ENCODE data around the gene PPFIBP1. TPM values are rescaled to one million over a fixed set of nuclear protein-coding genes. Genes with fewer than 3 reads are reported as not detected.

The PPFIBP1 gene
- total RNA-seq, 3 donors from 2014 or later (not counting 1 experiment from before 2014, with no cell fraction given): 0.73 to 1.6 (median 1.4) TPM

DNA sequence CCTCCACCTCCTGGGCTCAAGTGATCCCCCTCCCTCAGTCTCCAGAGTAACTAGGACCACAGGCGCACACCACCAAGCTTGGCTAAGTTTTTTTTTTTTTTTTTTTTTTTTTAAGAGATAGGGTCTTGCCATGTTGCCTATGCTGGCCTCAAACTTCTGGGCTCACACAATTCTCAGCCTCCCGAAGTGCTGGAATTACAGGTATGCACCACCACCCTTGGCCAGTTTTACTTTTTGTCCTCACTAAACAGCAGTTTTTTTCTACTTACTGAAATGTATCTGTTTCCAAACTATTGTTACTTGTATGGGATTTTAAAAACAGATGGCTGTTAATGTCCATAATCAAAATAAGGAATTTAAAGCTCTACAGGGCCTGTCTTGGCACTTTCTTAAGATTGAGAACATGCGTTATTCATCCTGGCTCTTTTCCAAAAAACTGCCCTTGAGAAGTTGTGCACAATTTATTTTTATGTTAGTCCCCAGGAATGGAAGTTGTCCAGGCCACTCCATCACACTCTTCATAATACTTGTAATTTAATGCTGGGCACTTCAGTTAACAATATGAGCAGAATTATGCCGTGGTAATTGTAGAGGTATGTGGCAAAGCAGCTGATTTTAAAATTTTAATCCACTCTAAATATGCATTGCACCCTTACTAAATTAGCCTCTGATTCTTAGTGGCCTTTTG lies 120.3 kb downstream of the PPFIBP1 start:
- no peak overlapping the region for H3K27ac ChIP-seq (ENCODE audit: low read length)
- no peaks in the 10 kb centered on the region for H3K4me1 Mint-ChIP-seq
- TF ChIP-seq, protein P1, sequence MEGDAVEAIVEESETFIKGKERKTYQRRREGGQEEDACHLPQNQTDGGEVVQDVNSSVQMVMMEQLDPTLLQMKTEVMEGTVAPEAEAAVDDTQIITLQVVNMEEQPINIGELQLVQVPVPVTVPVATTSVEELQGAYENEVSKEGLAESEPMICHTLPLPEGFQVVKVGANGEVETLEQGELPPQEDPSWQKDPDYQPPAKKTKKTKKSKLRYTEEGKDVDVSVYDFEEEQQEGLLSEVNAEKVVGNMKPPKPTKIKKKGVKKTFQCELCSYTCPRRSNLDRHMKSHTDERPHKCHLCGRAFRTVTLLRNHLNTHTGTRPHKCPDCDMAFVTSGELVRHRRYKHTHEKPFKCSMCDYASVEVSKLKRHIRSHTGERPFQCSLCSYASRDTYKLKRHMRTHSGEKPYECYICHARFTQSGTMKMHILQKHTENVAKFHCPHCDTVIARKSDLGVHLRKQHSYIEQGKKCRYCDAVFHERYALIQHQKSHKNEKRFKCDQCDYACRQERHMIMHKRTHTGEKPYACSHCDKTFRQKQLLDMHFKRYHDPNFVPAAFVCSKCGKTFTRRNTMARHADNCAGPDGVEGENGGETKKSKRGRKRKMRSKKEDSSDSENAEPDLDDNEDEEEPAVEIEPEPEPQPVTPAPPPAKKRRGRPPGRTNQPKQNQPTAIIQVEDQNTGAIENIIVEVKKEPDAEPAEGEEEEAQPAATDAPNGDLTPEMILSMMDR (IDR thresholded peaks at IDR 0.05): no peak
- no peaks in the 10 kb centered on the region for H3K36me3 ChIP-seq (ENCODE audit: control insufficient read depth, insufficient read depth, low read length)
- DNase-seq (no peak), ATAC-seq (no peak)
- no peak overlapping the region for H3K4me3 ChIP-seq (ENCODE audit: low read length)
- H3K27me3 ChIP-seq (ENCODE audit: control insufficient read depth, insufficient read depth, low read length): no peaks in the 10 kb centered on the region
- no peaks in the 10 kb centered on the region for H3K4me1 ChIP-seq (ENCODE audit: control insufficient read depth, insufficient read depth, low read length)
- no peaks in the 10 kb centered on the region for H3K9me3 ChIP-seq (ENCODE audit: control insufficient read depth, insufficient read depth, low read length)
- intact Hi-C loops (cut with micrococcal nuclease): no loop called here
- no peak overlapping the region for H3K27ac Mint-ChIP-seq
- no peaks in the 10 kb centered on the region for H3K36me3 Mint-ChIP-seq
- H3K4me3 Mint-ChIP-seq: no peak overlapping the region
- 100% methylated on average over 2 of the region's 4 CpGs for WGBS (ENCODE audit: insufficient coverage)
- H3K9me3 Mint-ChIP-seq: no peaks in the 10 kb centered on the region
- H3K27me3 Mint-ChIP-seq (ENCODE audit: low read depth in 2 of 2): no peaks in the 10 kb centered on the region

DNA sequence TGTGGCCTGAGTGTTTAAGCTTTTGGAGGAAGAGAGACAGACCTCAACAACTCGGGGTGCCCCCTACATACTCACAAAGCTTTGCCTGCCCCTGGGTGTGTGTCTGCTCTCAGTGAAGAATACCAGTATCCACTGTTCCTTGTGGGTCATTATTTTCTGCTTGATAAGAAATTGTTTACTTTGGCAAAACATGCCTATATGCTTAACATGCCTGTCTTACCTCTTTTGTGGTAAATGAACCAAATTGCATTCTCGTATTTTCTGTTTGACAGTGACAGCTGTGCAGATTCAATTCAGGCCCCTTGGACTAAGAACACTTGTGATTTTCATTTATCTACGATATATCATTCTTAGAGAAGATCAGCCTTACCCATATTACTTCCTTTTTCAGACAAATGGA lies 121.7 kb downstream of the PPFIBP1 start:
- Histone ChIP-seq H3K4me3 (ENCODE audit: low read length) (no peak overlapping the region), H3K27ac (ENCODE audit: low read length) (no peak overlapping the region), H3K4me1 (ENCODE audit: control insufficient read depth, insufficient read depth, low read length) (no peaks in the 10 kb centered on the region), H3K36me3 (ENCODE audit: control insufficient read depth, insufficient read depth, low read length) (no peaks in the 10 kb centered on the region), H3K9me3 (ENCODE audit: control insufficient read depth, insufficient read depth, low read length) (no peaks in the 10 kb centered on the region), H3K27me3 (ENCODE audit: control insufficient read depth, insufficient read depth, low read length) (no peaks in the 10 kb centered on the region)
- H3K4me1 Mint-ChIP-seq: no peaks in the 10 kb centered on the region
- TF ChIP-seq, protein P1 (IDR thresholded peaks at IDR 0.05): no peak
- DNase-seq: no peak
- H3K36me3 Mint-ChIP-seq: no peaks in the 10 kb centered on the region
- H3K27ac Mint-ChIP-seq: no peak overlapping the region
- H3K27me3 Mint-ChIP-seq (ENCODE audit: low read depth in 2 of 2): no peaks in the 10 kb centered on the region
- H3K9me3 Mint-ChIP-seq: no peaks in the 10 kb centered on the region
- no peak overlapping the region for H3K4me3 Mint-ChIP-seq
- ATAC-seq: no peak
- 53% methylated on average over 2 of the region's 3 CpGs for WGBS (ENCODE audit: insufficient coverage)
- intact Hi-C loops (cut with micrococcal nuclease): no loop called here

DNA sequence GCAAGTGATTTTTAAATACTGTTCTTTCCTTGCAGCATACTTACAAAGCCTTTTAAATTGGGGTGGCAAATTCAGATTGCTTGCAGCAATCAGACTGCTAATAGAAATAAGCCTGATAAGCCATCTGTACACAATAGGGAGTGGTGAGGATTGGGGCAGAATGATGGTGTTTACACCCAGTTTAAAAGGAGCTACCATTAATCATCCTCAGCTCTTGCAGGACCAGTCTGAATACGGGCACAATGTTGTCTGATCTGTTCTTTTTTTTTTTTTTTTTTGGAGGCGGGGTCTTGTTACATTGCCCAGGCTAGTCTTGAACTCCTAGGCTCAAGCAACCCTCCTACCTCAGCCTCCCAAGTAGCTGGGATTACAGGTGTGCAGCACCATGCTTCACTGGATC lies 122.1 kb downstream of the PPFIBP1 start:
- Histone ChIP-seq H3K4me1 (ENCODE audit: control insufficient read depth, insufficient read depth, low read length) (no peaks in the 10 kb centered on the region), H3K27ac (ENCODE audit: low read length) (no peak overlapping the region), H3K27me3 (ENCODE audit: control insufficient read depth, insufficient read depth, low read length) (no peaks in the 10 kb centered on the region), H3K9me3 (ENCODE audit: control insufficient read depth, insufficient read depth, low read length) (no peaks in the 10 kb centered on the region), H3K4me3 (ENCODE audit: low read length) (no peak overlapping the region), H3K36me3 (ENCODE audit: control insufficient read depth, insufficient read depth, low read length) (no peaks in the 10 kb centered on the region)
- ATAC-seq (no peak), DNase-seq (no peak)
- WGBS (ENCODE audit: insufficient coverage): no CpG with 5 or more reads among the region's 2 CpGs
- Mint-ChIP-seq H3K27ac (no peak overlapping the region), H3K4me1 (no peaks in the 10 kb centered on the region), H3K27me3 (ENCODE audit: low read depth in 2 of 2) (no peaks in the 10 kb centered on the region), H3K9me3 (no peaks in the 10 kb centered on the region), H3K36me3 (no peaks in the 10 kb centered on the region), H3K4me3 (no peak overlapping the region)
- intact Hi-C loops (cut with micrococcal nuclease): no loop called here
- TF ChIP-seq, protein P1 (IDR thresholded peaks at IDR 0.05): no peak

DNA sequence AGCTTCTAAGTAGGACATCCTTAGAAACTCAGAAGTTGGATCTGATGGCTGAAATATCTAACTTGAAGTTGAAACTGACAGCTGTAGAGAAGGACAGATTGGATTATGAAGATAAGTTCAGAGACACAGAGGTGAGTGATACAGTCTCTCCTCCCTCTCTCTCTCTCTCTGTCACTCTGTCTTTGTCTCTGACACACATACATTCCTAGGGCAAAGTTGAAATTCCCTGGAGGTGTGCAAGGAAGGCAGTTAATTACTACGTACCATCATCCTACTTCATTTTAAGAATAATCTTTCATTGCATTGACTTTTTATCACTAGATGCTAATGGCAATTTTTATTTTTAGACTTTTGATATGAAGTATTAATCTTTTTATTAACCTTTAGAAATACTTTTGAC lies 126.0 kb downstream of the PPFIBP1 start:
- H3K4me1 Mint-ChIP-seq: peaks cover 0 to 5% of the 10 kb centered on the region in 2 donors
- Histone ChIP-seq H3K36me3 (ENCODE audit: control insufficient read depth, insufficient read depth, low read length) (no peaks in the 10 kb centered on the region), H3K27me3 (ENCODE audit: control insufficient read depth, insufficient read depth, low read length) (no peaks in the 10 kb centered on the region), H3K4me1 (ENCODE audit: control insufficient read depth, insufficient read depth, low read length) (no peaks in the 10 kb centered on the region), H3K4me3 (ENCODE audit: low read length) (no peak overlapping the region), H3K9me3 (ENCODE audit: control insufficient read depth, insufficient read depth, low read length) (no peaks in the 10 kb centered on the region), H3K27ac (ENCODE audit: low read length) (no peak overlapping the region)
- intact Hi-C loops (cut with micrococcal nuclease): no loop called here
- no CpG with 5 or more reads among the region's 1 CpG for WGBS (ENCODE audit: insufficient coverage)
- H3K36me3 Mint-ChIP-seq: no peaks in the 10 kb centered on the region
- no peak for ATAC-seq
- peaks cover 0 to 7% of the 10 kb centered on the region in 2 donors for H3K27me3 Mint-ChIP-seq (ENCODE audit: low read depth in 2 of 2)
- TF ChIP-seq, protein P1 (IDR thresholded peaks at IDR 0.05): no peak
- no peak overlapping the region for H3K4me3 Mint-ChIP-seq
- no peak for DNase-seq
- H3K27ac Mint-ChIP-seq: no peak overlapping the region
- no peaks in the 10 kb centered on the region for H3K9me3 Mint-ChIP-seq

All from natural killer cell (primary cell).